Activated naive CD8-positive, alpha-beta T cell treated with anti-CD3 and anti-CD28 coated beads, Interleukin-2, amount 50 U/mL, for 24 hours (primary cell): ENCODE results near the gene SCT.
"Not testable (repeated sequence)": the region's sequence is repeated elsewhere in the genome, so short reads cannot be mapped to it uniquely, and the experiment has no call there.

Source experiments
- ATAC-seq: fragments of 150-1000 bp; cut with Tn5 transposase; one replicate; pipeline ENCODE4 v1.10.0; 2021
- DNase-seq: peaks from one replicate; pipeline ENCODE4 v3.0.0; 2021
- H3K27ac Mint-ChIP-seq: one replicate; pipeline ENCODE4 v1.8.0; 2021; ENCODE audit warnings: mild to moderate bottlenecking, mixed read lengths
- H3K27me3 Mint-ChIP-seq: one replicate; pipeline ENCODE4 v1.8.0; 2021; ENCODE audit warnings: mixed read lengths
- H3K36me3 Mint-ChIP-seq: one replicate; pipeline ENCODE4 v1.8.0; 2021; ENCODE audit warnings: low read depth, mixed read lengths
- H3K4me1 Mint-ChIP-seq: one replicate; pipeline ENCODE4 v1.8.0; 2021; ENCODE audit warnings: mixed read lengths
- H3K4me3 Mint-ChIP-seq: one replicate; pipeline ENCODE4 v1.8.0; 2021; ENCODE audit warnings: mild to moderate bottlenecking, moderate library complexity, mixed read lengths
- H3K9me3 Mint-ChIP-seq: one replicate; pipeline ENCODE4 v1.8.0; 2021; ENCODE audit warnings: mixed read lengths

Gene SCT

DNA sequence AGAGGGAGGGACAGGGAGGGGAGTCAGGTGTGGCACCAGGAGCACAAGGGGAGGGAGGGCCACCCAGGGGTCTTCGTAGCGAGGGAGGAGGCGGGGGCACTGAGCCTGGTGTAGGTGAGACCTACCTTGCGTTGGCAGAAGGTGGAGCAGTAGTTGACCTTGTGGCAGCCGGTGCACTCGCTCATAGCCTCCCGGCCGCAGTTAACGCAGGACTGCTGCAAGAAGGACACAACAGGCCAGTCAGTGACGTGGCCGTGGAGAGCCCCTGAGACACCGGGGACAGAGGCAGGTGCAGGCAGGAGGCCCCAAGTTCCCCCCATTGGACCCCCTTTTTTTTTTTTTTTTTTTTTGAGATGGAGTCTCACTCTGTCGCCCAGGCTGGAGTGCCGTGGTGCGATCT is 26.9 kb upstream of the SCT start:
- H3K27me3 Mint-ChIP-seq, result no peaks in the 10 kb centered on the region
- ATAC-seq (no peak), DNase-seq (no peak)
- no peaks in the 10 kb centered on the region for H3K4me1 Mint-ChIP-seq
- H3K27ac Mint-ChIP-seq, result no peak overlapping the region
- H3K9me3 Mint-ChIP-seq, result no peaks in the 10 kb centered on the region
- no peak overlapping the region for H3K4me3 Mint-ChIP-seq
- peaks cover 10% of the 10 kb centered on the region for H3K36me3 Mint-ChIP-seq

- H3K9me3 Mint-ChIP-seq, DNase-seq, H3K4me1 Mint-ChIP-seq, H3K27ac Mint-ChIP-seq, H3K27me3 Mint-ChIP-seq, H3K36me3 Mint-ChIP-seq, H3K4me3 Mint-ChIP-seq, ATAC-seq: not testable (repeated sequence)
Observed at GRCh38 chr11:653136-653535, 26.2 kb upstream of the SCT start.

DNA sequence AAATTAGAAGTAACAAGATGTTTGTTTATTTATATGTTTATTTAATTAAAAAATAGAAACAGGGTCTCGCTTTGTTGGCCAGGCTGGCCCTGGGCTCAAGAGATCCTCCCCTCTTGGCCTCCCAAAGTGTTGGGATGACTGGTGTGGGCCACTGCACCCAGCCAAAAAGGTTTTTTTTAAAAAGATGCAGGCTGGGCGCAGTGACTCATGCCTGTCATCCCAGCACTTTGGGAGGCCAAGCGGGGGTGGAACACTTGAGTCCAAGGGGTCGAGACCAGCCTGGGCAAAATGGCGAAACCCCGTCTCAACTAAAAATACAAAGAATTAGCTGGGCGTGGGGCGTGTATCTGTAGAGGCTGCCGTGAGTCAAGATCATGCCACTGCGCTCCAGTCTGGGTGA is 23.5 kb upstream of the SCT start:
- no peak overlapping the region for H3K27ac Mint-ChIP-seq
- ATAC-seq, result no peak
- peaks cover 14% of the 10 kb centered on the region for H3K36me3 Mint-ChIP-seq
- H3K4me1 Mint-ChIP-seq, result peaks cover 4% of the 10 kb centered on the region
- H3K9me3 Mint-ChIP-seq, result no peaks in the 10 kb centered on the region
- DNase-seq, result no peak
- H3K4me3 Mint-ChIP-seq, result no peak overlapping the region
- no peaks in the 10 kb centered on the region for H3K27me3 Mint-ChIP-seq

GRCh38 chr11:647672-648158 is 20.7 kb upstream of the SCT start:
- not testable (repeated sequence) for H3K4me1 Mint-ChIP-seq, H3K9me3 Mint-ChIP-seq, H3K4me3 Mint-ChIP-seq, H3K27ac Mint-ChIP-seq, ATAC-seq, DNase-seq, H3K27me3 Mint-ChIP-seq
- peaks cover 14% of the 10 kb centered on the region for H3K36me3 Mint-ChIP-seq

- Mint-ChIP-seq H3K4me3 (no peak overlapping the region), H3K4me1 (peaks cover 4% of the 10 kb centered on the region), H3K36me3 (peaks cover 10% of the 10 kb centered on the region), H3K27me3 (no peaks in the 10 kb centered on the region), H3K27ac (no peak overlapping the region), H3K9me3 (no peaks in the 10 kb centered on the region)
- no peak for DNase-seq
- ATAC-seq, result no peak
Observed at GRCh38 chr11:646214-646613, 19.2 kb upstream of the SCT start.

GRCh38 chr11:645536-645935 is 18.6 kb upstream of the SCT start:
- no peak overlapping the region for H3K27ac Mint-ChIP-seq
- H3K27me3 Mint-ChIP-seq, result no peaks in the 10 kb centered on the region
- no peaks in the 10 kb centered on the region for H3K9me3 Mint-ChIP-seq
- no peak overlapping the region for H3K4me3 Mint-ChIP-seq
- peaks cover 10% of the 10 kb centered on the region for H3K36me3 Mint-ChIP-seq
- H3K4me1 Mint-ChIP-seq, result peaks cover 4% of the 10 kb centered on the region
- ATAC-seq (no peak), DNase-seq (no peak)

GRCh38 chr11:643849-644738 is 17.1 kb upstream of the SCT start:
- Mint-ChIP-seq H3K27me3 (peaks cover 3% of the 10 kb centered on the region), H3K4me1 (peaks cover 6% of the 10 kb centered on the region), H3K4me3 (no peak overlapping the region), H3K36me3 (peaks cover 8% of the 10 kb centered on the region), H3K9me3 (no peaks in the 10 kb centered on the region), H3K27ac (no peak overlapping the region)
- ATAC-seq (no peak), DNase-seq (no peak)

- Mint-ChIP-seq H3K4me1 (peaks cover 13% of the 10 kb centered on the region), H3K27me3 (peaks cover 10% of the 10 kb centered on the region), H3K4me3 (no peak overlapping the region), H3K27ac (no peak overlapping the region), H3K36me3 (peaks cover 9% of the 10 kb centered on the region), H3K9me3 (no peaks in the 10 kb centered on the region)
- no peak for DNase-seq
- no peak for ATAC-seq
Observed at GRCh38 chr11:643366-643765, 16.4 kb upstream of the SCT start.

DNA sequence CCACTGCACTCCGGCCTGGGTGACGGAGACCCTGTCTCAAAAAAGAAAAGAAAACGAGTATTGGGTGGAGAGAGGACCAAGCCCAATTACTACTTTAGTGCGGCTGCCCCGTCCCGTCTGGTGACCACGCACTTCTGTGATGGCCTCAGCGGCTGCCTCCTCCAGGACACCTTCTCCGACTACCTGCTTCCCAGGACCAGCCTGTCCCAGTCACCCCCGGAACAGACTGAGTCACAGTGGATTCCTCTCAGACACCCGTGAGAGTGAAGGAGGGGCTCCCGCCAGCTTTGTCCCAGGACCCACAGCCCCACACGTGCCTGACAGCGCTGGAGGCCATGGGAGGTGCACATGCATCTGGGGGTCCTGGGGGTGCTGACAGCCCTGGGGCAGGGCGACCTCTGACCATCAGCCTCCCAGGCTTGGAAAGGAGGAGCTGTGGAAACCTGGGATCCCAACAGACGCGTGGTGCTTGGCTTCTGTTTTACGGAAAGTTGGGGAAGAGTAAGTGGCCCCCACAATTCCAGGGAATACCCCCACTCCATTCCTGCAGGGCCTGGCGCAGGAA is 14.9 kb upstream of the SCT start:
- peaks cover 17% of the 10 kb centered on the region for H3K27me3 Mint-ChIP-seq
- peaks cover 16% of the 10 kb centered on the region for H3K4me1 Mint-ChIP-seq
- DNase-seq (no peak), ATAC-seq (no peak)
- no peak overlapping the region for H3K27ac Mint-ChIP-seq
- H3K4me3 Mint-ChIP-seq, result no peak overlapping the region
- peaks cover 5% of the 10 kb centered on the region for H3K36me3 Mint-ChIP-seq
- H3K9me3 Mint-ChIP-seq, result no peaks in the 10 kb centered on the region

DNA sequence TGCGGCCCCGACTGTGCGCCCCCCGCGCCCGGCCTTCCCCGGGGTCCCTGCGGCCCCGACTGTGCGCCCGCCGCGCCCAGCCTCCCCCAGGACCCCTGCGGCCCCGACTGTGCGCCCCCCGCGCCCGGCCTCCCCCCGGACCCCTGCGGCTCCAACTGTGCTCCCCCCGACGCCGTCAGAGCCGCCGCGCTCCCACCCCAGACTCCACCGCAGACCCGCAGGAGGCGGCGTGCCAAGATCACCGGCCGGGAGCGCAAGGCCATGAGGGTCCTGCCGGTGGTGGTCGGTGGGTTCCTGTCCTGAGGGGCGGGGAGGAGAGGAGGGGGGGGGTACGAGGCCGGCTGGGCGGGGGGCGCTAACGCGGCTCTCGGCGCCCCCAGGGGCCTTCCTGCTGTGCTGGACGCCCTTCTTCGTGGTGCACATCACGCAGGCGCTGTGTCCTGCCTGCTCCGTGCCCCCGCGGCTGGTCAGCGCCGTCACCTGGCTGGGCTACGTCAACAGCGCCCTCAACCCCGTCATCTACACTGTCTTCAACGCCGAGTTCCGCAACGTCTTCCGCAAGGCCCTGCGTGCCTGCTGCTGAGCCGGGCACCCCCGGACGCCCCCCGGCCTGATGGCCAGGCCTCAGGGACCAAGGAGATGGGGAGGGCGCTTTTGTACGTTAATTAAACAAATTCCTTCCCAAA is 13.2 kb upstream of the SCT start:
- Mint-ChIP-seq H3K4me1 (peaks cover 17% of the 10 kb centered on the region), H3K4me3 (no peak overlapping the region), H3K9me3 (no peaks in the 10 kb centered on the region), H3K27me3 (peaks cover 26% of the 10 kb centered on the region), H3K36me3 (peaks cover 4% of the 10 kb centered on the region), H3K27ac (no peak overlapping the region)
- ATAC-seq (no peak), DNase-seq (no peak)

- no peak for DNase-seq
- H3K4me3 Mint-ChIP-seq, result no peak overlapping the region
- H3K27me3 Mint-ChIP-seq, result peaks cover 26% of the 10 kb centered on the region
- H3K36me3 Mint-ChIP-seq, result peaks cover 4% of the 10 kb centered on the region
- H3K9me3 Mint-ChIP-seq, result no peaks in the 10 kb centered on the region
- peaks cover 17% of the 10 kb centered on the region for H3K4me1 Mint-ChIP-seq
- no peak overlapping the region for H3K27ac Mint-ChIP-seq
- ATAC-seq, result no peak
Observed at GRCh38 chr11:639332-639955, 12.5 kb upstream of the SCT start.

- Mint-ChIP-seq H3K9me3 (no peaks in the 10 kb centered on the region), H3K27ac (no peak overlapping the region), H3K4me1 (peaks cover 17% of the 10 kb centered on the region), H3K36me3 (peaks cover 4% of the 10 kb centered on the region), H3K27me3 (peaks cover 26% of the 10 kb centered on the region), H3K4me3 (no peak overlapping the region)
- ATAC-seq, result no peak
- DNase-seq, result no peak
Observed at GRCh38 chr11:638631-639331, 11.8 kb upstream of the SCT start.

GRCh38 chr11:637593-638521 is 10.9 kb upstream of the SCT start:
- peaks cover 17% of the 10 kb centered on the region for H3K4me1 Mint-ChIP-seq
- no peak overlapping the region for H3K27ac Mint-ChIP-seq

More at GRCh38 chr11:637593-638521, 10.9 kb upstream of the SCT start:
- H3K4me3 Mint-ChIP-seq, result peak overlapping the region; percentile 8
- DNase-seq (no peak), ATAC-seq (no peak)
- H3K36me3 Mint-ChIP-seq, result peaks cover 4% of the 10 kb centered on the region
- H3K27me3 Mint-ChIP-seq, result peaks cover 26% of the 10 kb centered on the region
- H3K9me3 Mint-ChIP-seq, result no peaks in the 10 kb centered on the region
